Activated CD4-positive, alpha-beta T cell treated with anti-CD3 and anti-CD28 coated beads, Interleukin-2, amount 10 ng/mL, durations not matched to agents 7 days and 5 days (primary cell): ENCODE measurements around the gene LRRC18. TPM values are rescaled to one million over a fixed set of nuclear protein-coding genes. Genes with fewer than 3 reads are reported as not detected.

Source experiments
- CTCF ChIA-PET: fragments of 350-600 bp; sonication (Branson Sonifier 250); formaldehyde crosslinking; loops from one replicate; lab custom pipeline; 2021; ENCODE audit warnings: antibody characterized with exemption; lab: Charles Lee
- POLR2A ChIA-PET: fragments of 350-600 bp; sonication (Branson Sonifier 250); formaldehyde crosslinking; loops from one replicate; lab custom pipeline; 2021; ENCODE audit warnings: antibody characterized with exemption; lab: Charles Lee
- DNase-seq: peaks from one replicate; pipeline ENCODE4 v3.0.0-alpha.2; 2020
- H3K27ac Mint-ChIP-seq: one replicate; pipeline ENCODE4 v1.8.0; 2021; ENCODE audit warnings: mild to moderate bottlenecking, moderate library complexity, mixed read lengths
- H3K27me3 Mint-ChIP-seq: one replicate; pipeline ENCODE4 v1.8.0; 2021; ENCODE audit warnings: mixed read lengths
- H3K36me3 Mint-ChIP-seq: one replicate; pipeline ENCODE4 v1.8.0; 2021; ENCODE audit warnings: low read depth, mixed read lengths
- H3K4me1 Mint-ChIP-seq: one replicate; pipeline ENCODE4 v1.8.0; 2021; ENCODE audit warnings: mixed read lengths
- H3K4me3 Mint-ChIP-seq: one replicate; pipeline ENCODE4 v1.8.0; 2021; ENCODE audit warnings: mild to moderate bottlenecking, moderate library complexity, mixed read lengths
- H3K9me3 Mint-ChIP-seq: one replicate; pipeline ENCODE4 v1.8.0; 2021; ENCODE audit warnings: mixed read lengths
- total RNA-seq, 2 experiments: library from RNA; stranded (reverse); gene quantifications; one replicate each; pipeline ENCODE4 v1.2.3, GENCODE V29; 2021

Gene LRRC18
- not detected for total RNA-seq

- Mint-ChIP-seq H3K27ac (no peak within 1 kb of the TSS), H3K4me3 (no peak within 1 kb of the TSS), H3K9me3 (no peaks in the 10 kb centered on the region), H3K36me3 (no peaks in the 10 kb centered on the region), H3K27me3 (no peaks in the 10 kb centered on the region), H3K4me1 (no peaks in the 10 kb centered on the region)
- POLR2A ChIA-PET, result no interaction called here
- CTCF ChIA-PET, result interaction anchor here (1.4 kb wide), 1 partner anchor 15 kb away, joined by 3 read pairs; no protein-coding TSS in a partner anchor
- DNase-seq, result no peak
These were observed at the start of gene LRRC18 for GRCh38 chr10:48939790-48940325. TSS of gene LRRC18 (minus strand) at chr10:48939840. CDS start at chr10:48914155, 25,685 bp downstream.

- Mint-ChIP-seq H3K4me1 (no peaks in the 10 kb centered on the region), H3K27ac (no peak overlapping the region), H3K4me3 (no peak overlapping the region), H3K9me3 (no peaks in the 10 kb centered on the region), H3K27me3 (no peaks in the 10 kb centered on the region), H3K36me3 (no peaks in the 10 kb centered on the region)
- ChIA-PET CTCF (interaction anchor here (1.0 kb wide), 1 partner anchor 178 kb away, joined by 3 read pairs; no protein-coding TSS in a partner anchor), POLR2A (no interaction called here)
- no peak for DNase-seq
These were observed 46.0 kb upstream of the LRRC18 start for GRCh38 chr10:48985621-48986158.

- Mint-ChIP-seq H3K9me3 (no peaks in the 10 kb centered on the region), H3K4me1 (no peaks in the 10 kb centered on the region), H3K27ac (no peak overlapping the region), H3K27me3 (no peaks in the 10 kb centered on the region), H3K36me3 (no peaks in the 10 kb centered on the region), H3K4me3 (no peak overlapping the region)
- ChIA-PET POLR2A (no interaction called here), CTCF (interaction anchor here (1.8 kb wide), 1 partner anchor 325 kb away, joined by 4 read pairs; no protein-coding TSS in a partner anchor)
- no peak for DNase-seq
These were observed 44.2 kb upstream of the LRRC18 start for GRCh38 chr10:48983648-48984351.

GRCh38 chr10:48982584-48982983 is 42.9 kb upstream of the LRRC18 start:
- Mint-ChIP-seq H3K9me3 (no peaks in the 10 kb centered on the region), H3K36me3 (no peaks in the 10 kb centered on the region), H3K4me3 (no peak overlapping the region), H3K27me3 (no peaks in the 10 kb centered on the region), H3K27ac (no peak overlapping the region), H3K4me1 (no peaks in the 10 kb centered on the region)
- POLR2A ChIA-PET, result no interaction called here
- CTCF ChIA-PET, result interaction anchor here (1.1 to 1.8 kb wide), 2 partner anchors 324 to 326 kb away, joined by 3 to 4 read pairs; no protein-coding TSS in a partner anchor
- DNase-seq, result no peak

- CTCF ChIA-PET, result interaction anchor here (0.7 to 1.1 kb wide), 2 partner anchors 325 to 531 kb away, joined by 3 read pairs; no protein-coding TSS in a partner anchor
- Mint-ChIP-seq H3K27me3 (no peaks in the 10 kb centered on the region), H3K4me1 (no peaks in the 10 kb centered on the region), H3K36me3 (no peaks in the 10 kb centered on the region), H3K9me3 (no peaks in the 10 kb centered on the region), H3K4me3 (no peak overlapping the region), H3K27ac (no peak overlapping the region)
- DNase-seq, result peak; percentile 41
- POLR2A ChIA-PET, result no interaction called here
These were observed 41.8 kb upstream of the LRRC18 start for GRCh38 chr10:48981310-48981907.

GRCh38 chr10:48978318-48978717 is 38.7 kb upstream of the LRRC18 start:
- no peak overlapping the region for H3K27ac Mint-ChIP-seq
- H3K9me3 Mint-ChIP-seq, result no peaks in the 10 kb centered on the region
- H3K4me1 Mint-ChIP-seq, result no peaks in the 10 kb centered on the region
- no peak for DNase-seq
- no peaks in the 10 kb centered on the region for H3K27me3 Mint-ChIP-seq
- H3K4me3 Mint-ChIP-seq, result no peak overlapping the region
- ChIA-PET POLR2A (no interaction called here), CTCF (no interaction called here)
- no peaks in the 10 kb centered on the region for H3K36me3 Mint-ChIP-seq

- Mint-ChIP-seq H3K4me1 (no peaks in the 10 kb centered on the region), H3K36me3 (no peaks in the 10 kb centered on the region), H3K4me3 (no peak overlapping the region), H3K9me3 (no peaks in the 10 kb centered on the region), H3K27me3 (peaks cover 3% of the 10 kb centered on the region), H3K27ac (no peak overlapping the region)
- ChIA-PET POLR2A (no interaction called here), CTCF (interaction anchor here (1.1 to 1.4 kb wide), 2 partner anchors 188 to 432 kb away, joined by 3 to 4 read pairs; no protein-coding TSS in a partner anchor)
- DNase-seq, result no peak
These were observed 36.6 kb upstream of the LRRC18 start for GRCh38 chr10:48976196-48976595.

- H3K4me1 Mint-ChIP-seq, result peaks cover 6% of the 10 kb centered on the region
- CTCF ChIA-PET, result interaction anchor here (0.9 kb wide), 1 partner anchor 91 kb away, joined by 3 read pairs; no protein-coding TSS in a partner anchor
- POLR2A ChIA-PET, result no interaction called here
- H3K9me3 Mint-ChIP-seq, result no peaks in the 10 kb centered on the region
- no peak for DNase-seq
- H3K27ac Mint-ChIP-seq, result no peak overlapping the region
- no peaks in the 10 kb centered on the region for H3K36me3 Mint-ChIP-seq
- no peak overlapping the region for H3K4me3 Mint-ChIP-seq
- H3K27me3 Mint-ChIP-seq, result peaks cover 3% of the 10 kb centered on the region
These were observed 35.0 kb upstream of the LRRC18 start for GRCh38 chr10:48974510-48975156.

- peaks cover 3% of the 10 kb centered on the region for H3K27me3 Mint-ChIP-seq
- POLR2A ChIA-PET, result no interaction called here
- CTCF ChIA-PET, result no interaction called here
These were observed 33.4 kb upstream of the LRRC18 start for GRCh38 chr10:48973065-48973464.

GRCh38 chr10:48970654-48971053 is 31.0 kb upstream of the LRRC18 start:
- peak; percentile 8 for DNase-seq
- CTCF ChIA-PET, result no interaction called here
- H3K36me3 Mint-ChIP-seq, result no peaks in the 10 kb centered on the region
- POLR2A ChIA-PET, result no interaction called here
- H3K9me3 Mint-ChIP-seq, result no peaks in the 10 kb centered on the region
- H3K27me3 Mint-ChIP-seq, result peaks cover 3% of the 10 kb centered on the region
- no peak overlapping the region for H3K4me3 Mint-ChIP-seq
- peaks cover 6% of the 10 kb centered on the region for H3K4me1 Mint-ChIP-seq
- no peak overlapping the region for H3K27ac Mint-ChIP-seq

More at GRCh38 chr10:48973065-48973464, 33.4 kb upstream of the LRRC18 start:
- no peak for DNase-seq
- Mint-ChIP-seq H3K9me3 (no peaks in the 10 kb centered on the region), H3K4me1 (peaks cover 6% of the 10 kb centered on the region), H3K4me3 (no peak overlapping the region), H3K27ac (no peak overlapping the region), H3K36me3 (no peaks in the 10 kb centered on the region)

- H3K4me3 Mint-ChIP-seq, result no peak overlapping the region
- H3K4me1 Mint-ChIP-seq, result peaks cover 6% of the 10 kb centered on the region
- no peaks in the 10 kb centered on the region for H3K9me3 Mint-ChIP-seq
- H3K27me3 Mint-ChIP-seq, result peaks cover 3% of the 10 kb centered on the region
- no peak for DNase-seq
- no peaks in the 10 kb centered on the region for H3K36me3 Mint-ChIP-seq
- POLR2A ChIA-PET, result no interaction called here
- CTCF ChIA-PET, result no interaction called here
- no peak overlapping the region for H3K27ac Mint-ChIP-seq
These were observed 30.4 kb upstream of the LRRC18 start for GRCh38 chr10:48970046-48970445.

- ChIA-PET POLR2A (no interaction called here), CTCF (no interaction called here)
- Mint-ChIP-seq H3K27ac (no peak overlapping the region), H3K4me1 (peaks cover 6% of the 10 kb centered on the region), H3K27me3 (peaks cover 3% of the 10 kb centered on the region), H3K36me3 (no peaks in the 10 kb centered on the region), H3K4me3 (no peak overlapping the region), H3K9me3 (no peaks in the 10 kb centered on the region)
- no peak for DNase-seq
These were observed 28.4 kb upstream of the LRRC18 start for GRCh38 chr10:48968036-48968435.
